HG02571 (cell line): ENCODE data around the gene LRRC7.

Experiments
- ATAC-seq: cut with Tn5 transposase; IDR thresholded peaks from one replicate; pipeline ENCODE4 v1.9.1; 2021; ENCODE audit warnings: mild to moderate bottlenecking, moderate library complexity; ENCODE audit not compliant: unreplicated experiment

The LRRC7 gene

DNA sequence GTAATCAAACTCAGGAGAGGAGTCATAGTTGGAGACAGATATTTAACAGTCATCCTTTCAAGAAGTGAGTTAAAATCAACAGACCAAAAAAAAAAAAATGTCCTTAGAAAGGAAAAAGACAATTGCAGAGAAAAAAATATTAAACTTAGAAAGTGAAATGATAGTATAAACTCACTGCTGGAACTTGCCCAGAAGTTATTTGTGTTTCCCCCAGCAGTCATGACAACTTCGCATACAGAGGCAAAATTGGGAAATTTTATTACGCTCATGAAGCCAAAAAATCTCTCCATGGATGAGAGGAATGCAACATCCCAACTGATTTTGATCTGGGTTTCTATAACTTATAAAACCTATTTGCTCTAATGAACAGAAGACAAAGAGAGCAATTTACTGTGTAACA is 198.2 kb downstream of the LRRC7 start:
- ATAC-seq: no peak

DNA sequence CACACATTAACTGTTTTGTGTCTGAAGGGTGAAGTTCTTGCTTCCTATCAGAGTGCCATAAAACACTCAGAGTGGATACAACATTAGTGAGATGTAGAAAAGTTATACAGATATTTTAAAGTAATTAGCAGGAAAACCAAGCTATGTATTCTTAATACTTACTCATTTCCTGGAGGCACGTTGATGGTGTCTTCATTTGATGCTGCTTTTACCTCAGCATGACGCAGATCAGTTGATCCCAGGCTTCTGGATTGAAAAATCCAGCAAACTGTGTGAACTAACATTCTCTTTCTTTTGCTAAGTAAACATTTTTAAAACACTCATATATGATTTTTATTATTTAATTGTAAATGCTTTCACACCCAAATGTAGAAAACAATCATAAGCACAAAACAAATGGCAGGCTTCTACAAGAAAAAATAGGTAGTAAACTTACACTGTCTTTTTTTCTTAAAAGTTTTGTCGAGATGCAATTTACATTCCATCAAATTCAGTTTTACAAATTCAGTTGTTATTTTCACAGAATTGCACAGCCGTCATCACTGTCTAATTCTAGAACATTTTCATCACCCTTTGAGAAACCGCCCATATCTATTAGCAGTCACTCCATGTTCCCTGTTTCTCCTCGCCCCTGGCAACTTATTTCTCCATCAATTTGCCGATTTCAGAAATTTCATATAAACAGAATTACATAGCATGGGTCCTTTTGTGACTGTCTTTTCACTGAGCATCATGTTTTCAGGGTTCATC is 198.9 kb downstream of the LRRC7 start:
- ATAC-seq: no peak

DNA sequence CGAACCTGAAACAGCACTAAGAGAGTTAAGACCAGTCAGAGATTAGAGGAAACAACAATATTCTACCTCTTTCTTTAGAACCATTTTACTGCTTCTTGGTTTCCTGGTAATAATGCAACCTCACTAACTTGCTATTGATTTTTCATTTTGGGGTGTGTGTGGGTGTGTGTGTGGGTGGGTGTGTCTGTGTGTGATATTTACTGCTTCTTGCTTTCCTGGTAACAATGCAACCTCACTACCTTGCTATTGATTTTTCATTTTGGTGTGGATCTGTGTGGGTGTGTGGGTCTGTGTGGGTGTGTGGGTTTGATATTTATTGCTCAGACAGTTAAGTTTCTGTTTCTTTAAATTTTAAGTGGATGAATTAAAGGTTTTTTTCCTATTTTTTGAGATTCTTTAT is 208.8 kb downstream of the LRRC7 start:
- ATAC-seq: no peak

DNA sequence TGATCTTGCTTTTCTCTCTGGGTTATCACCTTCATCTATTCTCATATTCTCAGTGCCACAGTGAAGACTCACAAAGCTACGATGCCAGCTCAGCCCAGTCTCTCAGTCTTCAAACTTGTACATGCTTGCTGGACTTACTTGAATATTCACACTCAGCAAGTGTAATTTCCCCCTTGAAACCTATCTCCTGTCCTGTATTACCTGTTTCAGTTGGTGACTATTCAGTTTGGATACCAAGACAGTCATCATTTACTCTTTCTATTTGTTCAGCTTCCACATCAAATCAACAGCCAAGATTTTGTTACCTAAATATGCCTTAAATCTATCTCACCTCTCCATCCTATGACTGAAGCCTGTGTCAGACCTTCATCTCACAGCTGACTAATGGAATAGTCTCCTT is 209.7 kb downstream of the LRRC7 start:
- ATAC-seq: no peak

DNA sequence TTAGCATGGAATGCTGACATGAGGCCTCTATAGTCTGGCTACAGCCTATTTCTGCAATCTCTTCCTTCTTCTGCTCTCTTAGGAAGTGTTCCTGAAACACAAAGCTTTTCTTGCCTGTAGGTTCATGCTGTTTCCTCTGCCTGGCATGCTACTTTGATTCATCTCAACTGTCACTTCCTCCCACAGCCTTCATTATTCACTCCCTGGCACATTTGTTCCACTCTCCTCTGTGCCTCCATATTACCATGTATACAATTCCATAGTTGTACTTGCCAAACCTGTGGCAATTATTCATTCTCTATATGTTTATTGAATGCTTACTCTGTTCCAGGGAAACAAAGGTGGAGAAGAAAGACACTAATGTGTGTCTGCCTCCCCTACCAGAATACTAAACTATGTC is 210.2 kb downstream of the LRRC7 start:
- no peak for ATAC-seq

DNA sequence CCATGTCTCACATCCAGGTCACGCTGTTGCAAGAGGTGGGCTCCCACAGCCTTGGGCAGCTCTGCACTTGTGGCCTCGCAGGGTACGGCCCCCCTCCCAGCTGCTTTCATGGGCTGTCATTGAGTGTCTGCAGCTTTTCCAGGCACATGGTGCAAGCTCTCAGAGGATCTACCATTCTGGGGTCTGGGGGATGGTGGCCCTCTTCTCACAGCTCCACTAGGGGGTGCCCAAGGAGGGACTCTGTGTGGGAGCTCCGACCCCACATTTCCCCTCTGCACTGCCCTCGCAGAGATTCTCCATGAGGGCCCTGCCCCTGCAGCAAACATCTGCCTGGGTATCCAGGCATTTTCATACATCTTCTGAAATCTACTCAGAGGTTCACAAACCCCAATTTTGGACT is 219.4 kb downstream of the LRRC7 start:
- ATAC-seq: no peak

DNA sequence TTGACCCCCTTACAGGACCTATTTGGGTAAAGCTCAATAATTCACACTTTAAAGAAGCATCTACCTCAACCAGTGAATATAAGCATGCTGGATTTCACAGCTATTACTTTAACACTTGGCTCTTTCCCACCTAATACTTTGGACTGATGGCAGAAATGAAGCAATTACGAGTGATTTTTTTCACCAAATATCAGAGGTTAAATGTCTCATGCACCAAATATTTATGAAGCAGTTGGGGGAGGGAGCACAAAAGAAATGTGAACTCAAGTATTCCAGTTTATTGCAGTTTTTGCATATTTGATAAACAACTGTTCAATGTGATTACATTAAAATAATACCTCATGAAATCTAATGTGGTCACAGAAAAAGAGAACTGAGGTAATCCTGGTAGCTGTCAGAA is 223.6 kb downstream of the LRRC7 start:
- ATAC-seq: no peak

DNA sequence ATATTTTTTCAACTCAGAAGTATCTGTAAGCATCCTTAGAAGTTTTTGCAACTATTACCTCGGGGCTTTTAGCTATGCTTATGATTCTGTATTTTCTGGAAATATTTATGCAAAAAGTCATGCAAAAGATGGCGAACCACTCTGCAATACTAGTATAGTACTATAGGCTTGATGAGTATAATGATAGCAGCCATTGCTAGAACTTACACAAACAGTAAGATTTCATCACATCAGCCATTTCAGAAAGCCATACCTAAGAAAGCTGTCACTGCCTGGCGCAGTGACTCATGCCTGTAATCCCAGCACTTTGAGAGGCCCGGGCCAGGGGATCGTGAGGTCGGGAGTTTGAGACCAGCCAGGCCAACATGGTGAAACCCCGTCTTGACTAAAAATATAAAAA is 227.1 kb downstream of the LRRC7 start:
- no peak for ATAC-seq

DNA sequence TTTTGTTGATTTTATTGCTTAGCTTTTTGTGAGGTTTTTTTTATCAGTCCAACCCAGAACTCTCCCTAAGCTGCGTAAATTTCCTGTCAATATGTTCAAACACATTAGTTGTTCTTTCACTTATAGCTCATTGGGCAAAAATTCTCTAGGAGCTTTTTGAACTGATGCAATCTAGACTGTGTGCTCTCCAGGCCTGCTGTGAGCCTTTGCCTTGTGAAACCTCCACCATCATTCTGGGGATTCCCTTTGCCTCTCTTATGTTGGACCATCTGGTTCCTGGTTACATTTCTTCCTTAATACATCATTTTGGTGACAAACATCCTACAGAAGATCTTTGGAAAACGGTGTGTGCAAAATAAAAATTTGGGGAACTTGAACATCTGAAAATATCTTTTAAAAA is 247.2 kb downstream of the LRRC7 start:
- no peak for ATAC-seq

DNA sequence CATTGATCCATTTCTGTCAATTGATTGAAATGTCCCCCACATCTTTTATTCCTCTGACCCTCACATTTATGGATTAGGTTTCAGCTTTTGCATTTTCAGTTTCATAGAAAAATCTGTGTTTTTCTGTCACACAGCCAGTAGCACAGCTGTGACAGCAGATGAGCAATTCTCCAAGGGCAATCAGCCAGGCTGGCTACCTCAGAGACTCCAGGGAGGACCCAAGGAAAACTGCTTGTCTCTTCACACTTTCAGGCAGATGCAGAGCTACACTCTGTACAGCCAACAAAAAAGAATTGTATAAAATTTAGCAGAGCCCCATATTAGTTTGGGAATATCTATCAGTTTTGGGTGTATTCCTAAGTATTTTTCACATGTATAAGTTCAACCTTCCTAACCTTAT is 257.2 kb downstream of the LRRC7 start:
- no peak for ATAC-seq

DNA sequence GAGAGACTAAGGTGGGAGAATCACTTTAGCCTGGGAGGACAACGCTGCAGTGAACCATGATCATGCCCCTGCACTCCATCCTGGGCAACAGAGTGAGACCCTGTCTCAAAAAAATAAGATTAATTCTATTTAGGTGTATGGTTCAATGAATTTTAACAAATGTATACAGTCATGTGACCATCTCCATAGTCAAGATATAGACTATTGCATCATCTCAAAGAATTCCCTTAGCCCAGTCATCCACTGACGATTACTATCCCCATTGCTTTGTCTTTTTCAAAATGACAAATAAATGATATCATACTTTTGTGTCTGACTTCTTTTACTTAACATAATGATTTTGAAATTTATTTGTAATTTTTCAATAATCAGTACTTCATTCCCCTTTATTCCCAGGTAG is 260.0 kb downstream of the LRRC7 start:
- no peak for ATAC-seq

DNA sequence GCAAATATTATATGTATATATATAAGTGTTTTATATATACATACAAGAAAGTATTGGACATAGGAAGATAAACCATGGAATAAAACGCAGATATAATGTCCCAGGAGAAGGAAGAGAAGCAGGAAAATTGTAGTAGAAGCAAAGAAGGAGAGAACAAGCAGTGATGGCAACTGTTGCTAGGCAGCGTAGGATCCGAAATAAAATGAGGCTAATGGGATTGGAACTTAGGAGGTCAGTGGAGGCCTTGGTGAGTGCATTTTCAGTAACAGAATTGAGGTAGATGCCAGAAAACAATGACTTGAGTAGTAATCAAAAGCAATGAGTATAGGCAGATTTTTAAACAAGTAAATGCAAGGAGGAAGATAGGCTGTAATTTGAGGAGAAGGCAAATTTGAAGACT is 265.8 kb downstream of the LRRC7 start:
- ATAC-seq: no peak

DNA sequence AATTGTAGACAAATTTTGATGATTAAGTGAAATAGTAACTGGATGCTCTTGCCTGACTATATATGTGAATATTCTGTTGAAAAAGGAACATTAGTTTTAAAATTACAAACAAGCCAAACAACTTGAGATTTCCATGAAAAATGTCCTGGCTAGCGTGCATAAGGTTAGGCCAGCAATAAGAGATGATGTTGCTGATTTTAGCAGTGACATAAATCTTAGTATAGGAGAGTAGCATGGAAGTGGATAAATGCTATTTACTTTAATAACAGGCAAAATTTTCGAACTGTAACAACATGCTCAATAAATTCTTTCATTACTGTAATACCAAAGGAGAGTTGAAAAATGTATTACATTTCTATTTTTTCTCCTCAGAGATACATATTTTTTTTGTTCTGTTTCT is 266.6 kb downstream of the LRRC7 start:
- no peak for ATAC-seq

DNA sequence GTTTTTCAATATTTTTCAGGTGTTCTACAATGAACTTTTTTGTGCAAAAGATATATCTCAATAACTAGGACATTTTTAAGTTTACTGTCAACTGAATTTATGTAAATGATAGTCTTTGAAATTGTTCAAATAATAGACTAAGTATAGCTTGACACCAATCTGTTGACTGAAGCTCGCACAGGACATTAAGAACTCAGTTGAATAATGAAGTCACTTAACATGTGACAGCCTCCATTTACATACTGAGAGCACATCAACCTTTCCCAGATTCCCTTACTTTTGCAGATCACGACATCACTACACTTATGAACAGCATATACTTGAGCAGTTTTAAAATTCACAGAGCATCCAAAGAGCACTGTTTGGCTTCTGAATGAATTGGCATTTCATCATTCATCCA is 268.2 kb downstream of the LRRC7 start:
- ATAC-seq: no peak

DNA sequence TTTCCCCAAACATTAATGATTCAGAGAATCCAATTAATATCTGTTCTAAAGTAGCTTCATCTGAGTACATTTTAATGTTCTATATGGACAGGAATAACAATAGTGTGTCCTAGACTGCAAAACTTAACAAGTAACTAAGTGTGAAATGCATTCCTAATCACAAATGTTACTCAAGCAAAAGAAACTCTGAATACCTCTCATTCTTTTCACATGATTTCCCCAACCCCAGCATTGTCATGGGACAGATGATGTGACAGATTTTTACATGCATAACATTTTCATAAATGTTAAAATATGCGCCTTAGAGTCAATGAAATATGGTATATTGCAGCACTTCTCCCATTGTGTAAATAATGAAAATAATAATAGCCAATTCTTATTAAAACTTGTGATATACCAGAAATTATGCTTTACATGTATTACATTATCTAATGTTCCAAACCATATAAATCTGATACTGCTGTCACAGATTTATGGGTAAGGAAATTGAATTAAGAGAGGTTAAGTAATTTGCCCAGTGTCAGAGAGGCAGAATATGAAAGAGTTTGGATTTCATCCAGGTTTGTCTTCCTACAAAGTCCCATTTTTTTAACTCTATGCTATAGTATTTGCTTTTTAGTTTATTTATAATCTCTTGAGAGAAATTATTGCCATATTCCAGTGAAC is 269.4 kb downstream of the LRRC7 start:
- ATAC-seq: no peak

DNA sequence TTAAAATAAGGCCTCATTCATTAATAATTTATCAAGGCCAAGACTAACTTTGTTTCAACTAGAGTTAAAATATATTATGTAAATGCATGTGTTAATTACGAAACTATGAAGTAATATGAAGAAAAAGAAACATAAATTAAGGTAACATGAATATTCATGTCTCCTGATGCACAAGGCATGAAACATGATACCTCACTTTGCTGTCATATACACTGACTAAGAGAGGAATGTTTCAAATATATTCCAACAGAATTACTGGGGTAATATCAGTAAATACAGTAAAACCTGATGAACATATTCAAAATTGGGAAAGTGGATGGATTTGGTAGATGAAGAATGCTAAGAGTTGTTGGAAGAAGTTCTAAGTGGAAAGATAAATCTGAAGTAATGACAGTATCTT is 274.6 kb downstream of the LRRC7 start:
- no peak for ATAC-seq

DNA sequence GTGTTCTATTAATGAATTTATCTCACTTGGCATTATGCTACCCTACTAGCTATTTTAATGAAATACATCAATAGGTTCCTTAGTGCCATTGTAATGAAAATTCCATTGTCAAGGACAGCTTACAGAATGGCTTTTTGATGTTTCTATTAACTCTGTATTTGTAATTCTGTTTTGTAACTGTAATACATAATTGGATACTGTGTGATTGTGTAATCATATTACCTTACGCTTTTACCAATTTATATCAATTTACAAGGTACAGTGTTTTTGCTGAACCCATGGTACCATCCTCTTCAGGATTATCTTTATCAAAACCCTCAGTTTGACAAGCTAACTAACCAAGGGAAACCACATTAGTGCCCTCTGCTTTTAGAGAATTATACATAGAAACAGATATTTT is 277.9 kb downstream of the LRRC7 start:
- no peak for ATAC-seq

DNA sequence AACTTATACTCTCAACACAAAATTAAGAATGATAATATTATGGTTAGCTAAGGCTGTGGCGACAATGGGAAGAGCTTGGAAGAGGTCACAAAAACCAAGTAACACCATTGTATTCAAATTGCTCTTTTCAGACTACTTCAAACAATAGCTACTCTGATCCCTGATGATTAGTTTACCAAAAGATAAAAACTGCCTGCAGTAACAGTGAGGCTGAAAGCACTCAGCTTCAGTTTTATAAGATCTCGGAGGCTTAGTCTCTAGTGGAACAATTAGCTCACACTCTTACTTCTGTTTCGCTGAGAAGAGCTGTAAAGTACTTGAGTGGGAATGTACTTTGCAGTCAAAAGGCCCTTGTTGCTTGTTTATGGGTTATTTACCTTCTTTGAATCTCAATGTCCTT is 278.5 kb downstream of the LRRC7 start:
- no peak for ATAC-seq

DNA sequence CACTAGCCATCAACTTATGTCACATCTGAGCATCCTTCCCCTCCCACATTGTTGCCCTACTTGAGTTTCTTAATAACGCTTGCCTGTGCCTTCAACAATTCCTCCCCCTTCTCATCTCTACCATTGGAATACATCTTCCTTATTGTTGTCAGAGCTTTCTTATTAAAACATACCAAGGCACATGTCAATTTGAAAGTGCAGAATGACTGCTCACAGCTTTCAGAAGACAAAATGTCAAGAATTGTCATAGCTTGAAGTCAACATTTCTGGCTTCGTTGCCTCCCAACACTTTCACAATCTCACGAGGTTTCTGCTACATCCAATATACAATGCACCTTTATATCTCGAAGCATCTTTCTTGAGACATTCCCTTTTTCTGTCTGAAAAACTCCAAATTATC is 279.9 kb downstream of the LRRC7 start:
- no peak for ATAC-seq

DNA sequence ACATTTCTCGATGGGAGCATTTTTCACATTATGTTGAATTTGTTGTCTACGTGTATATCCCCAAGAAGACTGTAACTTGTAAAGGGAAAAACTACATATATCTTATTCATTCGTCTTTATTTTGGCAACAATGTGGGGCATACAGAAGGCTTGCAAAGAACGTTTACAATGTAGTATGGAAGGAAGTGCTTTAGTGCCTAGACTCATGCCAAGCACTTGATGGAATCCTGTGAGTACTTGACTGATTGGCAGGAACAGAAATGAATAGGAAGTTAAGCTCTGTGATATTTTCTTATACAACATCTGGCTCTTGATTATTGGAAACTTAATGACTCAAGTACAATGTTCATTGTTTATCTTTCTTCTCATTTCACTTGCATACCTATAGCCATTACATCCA is 284.4 kb downstream of the LRRC7 start:
- no peak for ATAC-seq

DNA sequence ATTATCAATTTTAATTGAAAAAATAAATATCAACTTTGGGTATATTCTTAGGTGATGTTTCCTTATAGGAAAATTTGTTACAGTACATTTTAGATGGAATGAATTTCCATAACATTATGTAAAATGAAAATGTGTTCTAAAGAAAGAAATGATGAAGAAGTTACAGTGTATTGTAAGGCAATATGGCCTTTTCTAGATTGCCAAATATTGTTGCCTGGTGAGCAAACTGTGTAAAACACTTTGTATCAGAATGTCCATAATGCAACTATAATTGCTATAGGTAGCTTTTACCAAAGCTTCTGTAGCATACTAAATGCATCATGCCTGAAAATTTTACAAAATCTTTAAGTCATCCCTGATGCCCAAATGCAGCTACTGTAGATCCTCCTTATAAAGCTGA is 285.0 kb downstream of the LRRC7 start:
- no peak for ATAC-seq

DNA sequence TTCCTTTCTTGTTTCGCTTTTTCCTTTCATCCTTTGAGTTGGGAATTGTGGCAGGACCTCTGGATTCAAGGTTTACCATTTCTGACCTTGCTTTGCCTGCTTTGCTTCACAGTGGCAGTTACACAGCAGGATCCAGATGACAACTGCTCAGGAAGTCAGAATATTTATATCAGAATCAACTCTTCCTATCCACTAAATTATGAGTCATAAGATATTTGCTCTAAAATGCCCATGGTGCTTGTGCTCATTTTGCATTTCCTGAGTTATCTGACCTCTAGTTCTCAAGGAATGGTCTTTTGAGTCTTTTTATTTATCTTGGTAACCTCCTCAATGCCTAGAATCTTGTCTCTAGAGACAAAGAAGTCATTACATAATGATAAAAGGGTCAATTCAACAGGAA is 290.8 kb downstream of the LRRC7 start:
- ATAC-seq: no peak

DNA sequence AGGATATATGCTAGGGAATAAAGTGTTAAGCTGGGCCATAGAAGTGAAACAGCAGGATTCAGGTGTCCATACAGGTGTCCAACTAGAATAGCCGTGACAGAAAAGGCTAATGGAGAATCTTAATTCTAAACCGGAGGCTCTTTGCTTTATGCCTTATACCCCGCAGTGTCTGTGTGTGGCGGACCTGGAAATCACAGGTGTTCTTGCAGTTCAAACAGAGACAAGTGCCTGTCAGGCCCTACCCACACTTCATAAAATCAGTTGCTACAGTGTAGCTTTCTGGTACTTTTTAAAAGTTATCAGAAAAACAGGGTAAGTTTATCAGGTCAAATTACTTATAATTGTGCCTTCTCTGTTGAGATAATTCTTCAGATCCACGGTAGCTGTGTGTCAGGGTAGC is 293.9 kb downstream of the LRRC7 start:
- ATAC-seq: no peak
